GM13976 (cell line): ENCODE measurements around the gene BRDT.

Experiments
- DNase-seq: peaks from one replicate; pipeline ENCODE4 v3.0.0; 2012; ENCODE audit warnings: low spot score
- in situ Hi-C: fragments of 300-500 bp; cut with MboI; formaldehyde crosslinking; loops from one replicate; pipeline ENCODE4 v1.12.0; 2022; ENCODE audit warnings: low sequenced_read_pairs, mixed read lengths, inconsistent platforms; ENCODE audit not compliant: unreplicated experiment
- TF ChIP-seq, protein P1 (sequence below): IDR thresholded peaks from 2 replicates; pipeline ENCODE4 v1.5.1; 2012; ENCODE audit warnings: borderline replicate concordance, mild to moderate bottlenecking; ENCODE audit not compliant: insufficient read depth; ENCODE audit errors: extremely low read depth, missing control alignments, control extremely low read depth

The BRDT gene

GRCh38 chr1:92043621-92044020 is 94.4 kb downstream of the BRDT start:
- in situ Hi-C loops, result no loop called here
- TF ChIP-seq, protein P1, sequence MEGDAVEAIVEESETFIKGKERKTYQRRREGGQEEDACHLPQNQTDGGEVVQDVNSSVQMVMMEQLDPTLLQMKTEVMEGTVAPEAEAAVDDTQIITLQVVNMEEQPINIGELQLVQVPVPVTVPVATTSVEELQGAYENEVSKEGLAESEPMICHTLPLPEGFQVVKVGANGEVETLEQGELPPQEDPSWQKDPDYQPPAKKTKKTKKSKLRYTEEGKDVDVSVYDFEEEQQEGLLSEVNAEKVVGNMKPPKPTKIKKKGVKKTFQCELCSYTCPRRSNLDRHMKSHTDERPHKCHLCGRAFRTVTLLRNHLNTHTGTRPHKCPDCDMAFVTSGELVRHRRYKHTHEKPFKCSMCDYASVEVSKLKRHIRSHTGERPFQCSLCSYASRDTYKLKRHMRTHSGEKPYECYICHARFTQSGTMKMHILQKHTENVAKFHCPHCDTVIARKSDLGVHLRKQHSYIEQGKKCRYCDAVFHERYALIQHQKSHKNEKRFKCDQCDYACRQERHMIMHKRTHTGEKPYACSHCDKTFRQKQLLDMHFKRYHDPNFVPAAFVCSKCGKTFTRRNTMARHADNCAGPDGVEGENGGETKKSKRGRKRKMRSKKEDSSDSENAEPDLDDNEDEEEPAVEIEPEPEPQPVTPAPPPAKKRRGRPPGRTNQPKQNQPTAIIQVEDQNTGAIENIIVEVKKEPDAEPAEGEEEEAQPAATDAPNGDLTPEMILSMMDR, result no peak
- DNase-seq, result no peak

GRCh38 chr1:92045766-92046495 is 96.7 kb downstream of the BRDT start:
- no peak for DNase-seq
- in situ Hi-C loops, result no loop called here
- TF ChIP-seq, protein P1, result no peak

DNA sequence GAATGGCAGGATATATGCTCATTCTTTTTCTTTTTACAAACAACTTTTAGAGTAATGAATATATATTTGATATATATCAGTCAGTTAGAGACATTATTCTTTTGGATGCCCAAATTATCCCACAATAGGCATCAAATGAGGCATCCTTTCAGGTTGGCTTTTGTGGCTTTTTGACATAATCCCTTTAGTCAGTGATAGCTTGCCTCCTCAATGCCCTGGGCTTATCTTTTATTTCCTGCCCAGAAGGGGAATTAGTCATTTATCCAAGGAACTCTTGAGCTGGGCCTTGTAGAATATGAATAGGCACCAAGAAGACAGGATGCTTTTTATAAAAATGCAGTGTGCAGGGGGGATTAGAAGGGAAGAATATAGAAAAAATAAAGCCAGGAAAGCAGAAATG is 102.7 kb downstream of the BRDT start:
- DNase-seq, result no peak
- TF ChIP-seq, protein P1, result no peak
- in situ Hi-C loops, result no loop called here
